Upper lobe of left lung (tissue), 4 donors: ENCODE results near the gene DNAAF5.

Experiments used
- CTCF ChIP-seq, 6 experiments: fragments of 450-650 bp in 4 of 6; fragments of 200-600 bp in 2 of 6; sonication (generic) in 2 of 6; IDR thresholded peaks; one replicate each; pipeline ENCODE4 v1.5.1; 2016 to 2019; ENCODE audit warnings: antibody characterized with exemption in 6 of 6
- POLR2A ChIP-seq, 4 donors: fragments of 450-650 bp; IDR thresholded peaks; one replicate each; pipeline ENCODE4 v1.5.1; 2016 to 2017; ENCODE audit warnings: antibody characterized with exemption in 4 of 4, mild to moderate bottlenecking in 2 of 4

- TF ChIP-seq CTCF (IDR thresholded peaks at IDR 0.05) (no peak), POLR2A (IDR thresholded peaks at IDR 0.05) (no peak)
These were observed 96.3 kb downstream of the DNAAF5 start for GRCh38 chr7:822692-823276.
